CD4-positive, CD25-positive, alpha-beta regulatory T cell (primary cell): Measurements from ENCODE around the gene NOL4L. TPM values are rescaled to one million over a fixed set of nuclear protein-coding genes. Genes with fewer than 3 reads are reported as not detected.

Source experiments
- ATAC-seq, 2 donors: fragments of 150-1000 bp; cut with Tn5 transposase; one replicate each; pipeline ENCODE4 v1.10.0; 2021; ENCODE audit warnings: low read depth in 2 of 2, moderate number of reproducible peaks in 2 of 2, moderate library complexity in 1 of 2
- DNase-seq, 3 donors: peaks; one replicate each; pipeline versions ENCODE4 v3.0.0 to v3.0.0-alpha.2; 2012 to 2022; ENCODE audit warnings: mixed read lengths in 1 of 3
- H3K27ac ChIP-seq: one replicate; pipeline ENCODE4 v1.7.0; 2013; ENCODE audit warnings: mild to moderate bottlenecking, low read length; ENCODE audit not compliant: insufficient read depth, poor library complexity, severe bottlenecking
- H3K27me3 ChIP-seq: one replicate; pipeline ENCODE4 v1.7.0; 2013; ENCODE audit warnings: low read length; ENCODE audit not compliant: control insufficient read depth, insufficient read depth
- H3K36me3 ChIP-seq: one replicate; pipeline ENCODE4 v1.7.0; 2013; ENCODE audit warnings: mild to moderate bottlenecking, low read length, moderate library complexity; ENCODE audit not compliant: control insufficient read depth, insufficient read depth
- H3K4me1 ChIP-seq: 2 replicates; pipeline ENCODE4 v1.7.0; 2013; ENCODE audit warnings: mild to moderate bottlenecking, low read length; ENCODE audit not compliant: insufficient read depth, control insufficient read depth, poor library complexity, severe bottlenecking
- H3K4me3 ChIP-seq: one replicate; pipeline ENCODE4 v1.7.0; 2013; ENCODE audit warnings: low read depth, mild to moderate bottlenecking, low read length, moderate library complexity
- H3K9me3 ChIP-seq, 2 experiments: 1 replicate in 1 of 2; 2 replicates in 1 of 2; pipeline ENCODE4 v1.7.0; 2013; ENCODE audit warnings: low read length in 2 of 2, mild to moderate bottlenecking in 1 of 2, moderate library complexity in 1 of 2; ENCODE audit not compliant: control insufficient read depth in 2 of 2
- H3K27ac Mint-ChIP-seq, 3 donors: one replicate each; pipeline ENCODE4 v1.8.0; 2020 to 2022; ENCODE audit warnings: mild to moderate bottlenecking in 3 of 3, mixed read lengths in 3 of 3, moderate library complexity in 2 of 3
- H3K27me3 Mint-ChIP-seq: one replicate; pipeline ENCODE4 v1.8.0; 2022; ENCODE audit warnings: mild to moderate bottlenecking, mixed read lengths
- H3K36me3 Mint-ChIP-seq: one replicate; pipeline ENCODE4 v1.8.0; 2020; ENCODE audit warnings: mixed read lengths
- H3K4me1 Mint-ChIP-seq, 4 donors: one replicate each; pipeline ENCODE4 v1.8.0; 2020 to 2022; ENCODE audit warnings: mixed read lengths in 4 of 4, mild to moderate bottlenecking in 1 of 4
- H3K4me3 Mint-ChIP-seq, 4 donors: one replicate each; pipeline ENCODE4 v1.8.0; 2020 to 2022; ENCODE audit warnings: mild to moderate bottlenecking in 4 of 4, mixed read lengths in 4 of 4, moderate library complexity in 3 of 4
- H3K9me3 Mint-ChIP-seq, 7 donors: one replicate each; pipeline ENCODE4 v1.8.0; 2020 to 2022; ENCODE audit warnings: mixed read lengths in 7 of 7, mild to moderate bottlenecking in 3 of 7, moderate library complexity in 2 of 7
- polyA plus RNA-seq, 4 donors: library from polyadenylated mRNA; unstranded; fragments of 300-500 nt; fragmentation: Illumina TruSeq; gene quantifications; one replicate each; pipeline ENCODE4 v1.2.3, GENCODE V29; 2021
- total RNA-seq: library from RNA; stranded (reverse); gene quantifications from one replicate; pipeline ENCODE4 v1.2.3, GENCODE V29; 2022

Gene NOL4L
- total and polyA plus RNA-seq, 5 donors from 2014 or later, result 7.1 to 84.8 (median 10.8) TPM

GRCh38 chr20:32559753-32560380 is 25.3 kb downstream of the NOL4L start:
- peak overlapping the region in 1 of 4 donors; percentile 43 for H3K4me3 Mint-ChIP-seq
- Histone ChIP-seq H3K27ac (no peak overlapping the region), H3K4me1 (peaks cover 37% of the 10 kb centered on the region), H3K9me3 (no peaks in the 10 kb centered on the region), H3K4me3 (no peak overlapping the region), H3K27me3 (no peaks in the 10 kb centered on the region), H3K36me3 (peaks cover 4% of the 10 kb centered on the region)
- no peak for DNase-seq
- H3K9me3 Mint-ChIP-seq, result no peaks in the 10 kb centered on the region
- peak overlapping the region in 2 of 3 donors; percentile 32 to 87 for H3K27ac Mint-ChIP-seq
- H3K4me1 Mint-ChIP-seq, result peaks cover 7 to 70% (median 33%) of the 10 kb centered on the region in 4 donors
- no peaks in the 10 kb centered on the region for H3K27me3 Mint-ChIP-seq
- no peak for ATAC-seq
- H3K36me3 Mint-ChIP-seq, result peaks cover 15% of the 10 kb centered on the region

DNA sequence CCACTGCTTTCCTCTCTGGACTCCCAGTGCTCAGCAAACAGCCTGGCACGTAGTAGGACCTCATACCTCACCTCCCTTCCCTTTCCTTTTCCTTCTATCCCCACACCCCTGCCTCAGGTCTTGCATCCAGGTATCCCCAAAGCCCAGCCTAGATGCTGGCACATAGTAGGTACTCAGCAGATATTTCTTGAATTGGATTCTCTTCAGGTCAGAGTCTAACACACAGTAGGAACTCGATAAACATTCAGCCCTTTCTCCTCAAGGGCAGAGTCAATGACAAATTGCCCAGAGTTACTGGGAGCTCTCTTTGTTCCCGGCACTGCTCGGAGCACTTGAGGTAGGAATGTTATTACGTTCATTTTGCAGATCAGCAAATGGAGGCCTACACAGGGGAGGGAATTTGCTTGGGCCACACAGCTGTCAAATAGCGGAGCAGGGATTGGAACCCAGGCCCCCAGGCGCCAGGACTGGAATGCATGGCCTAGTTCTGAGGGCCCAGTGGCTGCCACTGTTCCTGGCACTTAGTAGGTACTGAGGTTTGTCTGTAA is 25.9 kb downstream of the NOL4L start:
- H3K4me1 Mint-ChIP-seq, result peaks cover 9 to 76% (median 38%) of the 10 kb centered on the region in 4 donors
- peaks cover 4% of the 10 kb centered on the region for H3K36me3 ChIP-seq
- H3K27me3 ChIP-seq, result no peaks in the 10 kb centered on the region
- H3K9me3 Mint-ChIP-seq, result no peaks in the 10 kb centered on the region
- H3K36me3 Mint-ChIP-seq, result peaks cover 15% of the 10 kb centered on the region
- ATAC-seq, result no peak
- DNase-seq, result no peak
- peak overlapping the region in 2 of 3 donors; percentile 31 to 46 for H3K27ac Mint-ChIP-seq
- H3K4me1 ChIP-seq, result peaks cover 43% of the 10 kb centered on the region
- no peak overlapping the region for H3K4me3 Mint-ChIP-seq
- no peak overlapping the region for H3K27ac ChIP-seq
- H3K9me3 ChIP-seq, result no peaks in the 10 kb centered on the region
- H3K27me3 Mint-ChIP-seq, result no peaks in the 10 kb centered on the region
- H3K4me3 ChIP-seq, result no peak overlapping the region

GRCh38 chr20:32558526-32558925 is 26.6 kb downstream of the NOL4L start:
- Mint-ChIP-seq H3K4me1 (peaks cover 12 to 82% (median 39%) of the 10 kb centered on the region in 4 donors), H3K27ac (peak overlapping the region in 1 of 3 donors; percentile 65), H3K9me3 (no peaks in the 10 kb centered on the region), H3K27me3 (no peaks in the 10 kb centered on the region), H3K36me3 (peaks cover 15% of the 10 kb centered on the region), H3K4me3 (no peak overlapping the region)
- Histone ChIP-seq H3K36me3 (peaks cover 4% of the 10 kb centered on the region), H3K4me1 (peaks cover 44% of the 10 kb centered on the region), H3K27me3 (no peaks in the 10 kb centered on the region), H3K27ac (no peak overlapping the region), H3K9me3 (no peaks in the 10 kb centered on the region), H3K4me3 (no peak overlapping the region)
- no peak for ATAC-seq
- DNase-seq, result no peak

DNA sequence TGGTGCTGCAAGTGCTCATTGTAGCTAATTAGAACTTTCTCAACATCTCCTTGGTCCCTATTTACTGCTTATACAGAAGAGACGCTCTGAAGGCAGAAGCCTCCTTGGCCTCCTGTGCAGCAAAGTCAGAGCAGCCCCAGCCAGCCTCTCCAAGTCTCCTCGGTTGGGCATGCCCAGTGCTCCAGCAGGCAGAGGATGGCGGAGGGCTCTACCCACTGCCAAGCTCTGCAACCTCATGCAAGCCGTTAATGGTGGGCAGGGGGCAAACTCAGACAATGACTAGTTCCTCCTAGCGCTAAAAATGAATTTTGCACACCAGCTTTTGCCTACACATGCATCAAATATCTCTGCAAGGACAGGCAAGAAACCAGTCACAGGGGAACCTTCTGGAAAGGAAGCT is 27.8 kb downstream of the NOL4L start:
- Histone ChIP-seq H3K27me3 (no peaks in the 10 kb centered on the region), H3K4me1 (peaks cover 41% of the 10 kb centered on the region), H3K36me3 (peaks cover 4% of the 10 kb centered on the region), H3K4me3 (no peak overlapping the region), H3K9me3 (no peaks in the 10 kb centered on the region), H3K27ac (no peak overlapping the region)
- H3K27me3 Mint-ChIP-seq, result no peaks in the 10 kb centered on the region
- no peak for DNase-seq
- peak overlapping the region in 1 of 3 donors; percentile 87 for H3K27ac Mint-ChIP-seq
- peaks cover 15% of the 10 kb centered on the region for H3K36me3 Mint-ChIP-seq
- H3K4me1 Mint-ChIP-seq, result peaks cover 14 to 89% (median 37%) of the 10 kb centered on the region in 4 donors
- H3K4me3 Mint-ChIP-seq, result no peak overlapping the region
- H3K9me3 Mint-ChIP-seq, result no peaks in the 10 kb centered on the region
- ATAC-seq, result no peak

- Mint-ChIP-seq H3K4me3 (no peak overlapping the region), H3K27me3 (no peaks in the 10 kb centered on the region), H3K36me3 (peaks cover 15% of the 10 kb centered on the region), H3K27ac (peak overlapping the region; percentile 86 to 93 (median 87)), H3K9me3 (no peaks in the 10 kb centered on the region), H3K4me1 (peaks cover 14 to 83% (median 38%) of the 10 kb centered on the region in 4 donors)
- Histone ChIP-seq H3K4me1 (peaks cover 40% of the 10 kb centered on the region), H3K9me3 (no peaks in the 10 kb centered on the region), H3K36me3 (peaks cover 4% of the 10 kb centered on the region), H3K27ac (no peak overlapping the region), H3K4me3 (no peak overlapping the region), H3K27me3 (no peaks in the 10 kb centered on the region)
- ATAC-seq (no peak), DNase-seq (no peak)
Measured at GRCh38 chr20:32556312-32557184, 28.6 kb downstream of the NOL4L start.

GRCh38 chr20:32555584-32555983 is 29.5 kb downstream of the NOL4L start:
- H3K27me3 Mint-ChIP-seq, result no peaks in the 10 kb centered on the region
- peaks cover 34% of the 10 kb centered on the region for H3K4me1 ChIP-seq
- H3K27ac Mint-ChIP-seq, result peak overlapping the region; percentile 12 to 93 (median 75)
- no peaks in the 10 kb centered on the region for H3K27me3 ChIP-seq
- H3K36me3 Mint-ChIP-seq, result peaks cover 15% of the 10 kb centered on the region
- no peaks in the 10 kb centered on the region for H3K9me3 ChIP-seq
- H3K4me3 ChIP-seq, result no peak overlapping the region
- H3K27ac ChIP-seq, result peak overlapping the region; percentile 7
- ATAC-seq, result no peak
- no peaks in the 10 kb centered on the region for H3K9me3 Mint-ChIP-seq
- DNase-seq, result no peak
- H3K4me1 Mint-ChIP-seq, result peaks cover 14 to 78% (median 41%) of the 10 kb centered on the region in 4 donors
- peaks cover 4% of the 10 kb centered on the region for H3K36me3 ChIP-seq
- H3K4me3 Mint-ChIP-seq, result no peak overlapping the region

DNA sequence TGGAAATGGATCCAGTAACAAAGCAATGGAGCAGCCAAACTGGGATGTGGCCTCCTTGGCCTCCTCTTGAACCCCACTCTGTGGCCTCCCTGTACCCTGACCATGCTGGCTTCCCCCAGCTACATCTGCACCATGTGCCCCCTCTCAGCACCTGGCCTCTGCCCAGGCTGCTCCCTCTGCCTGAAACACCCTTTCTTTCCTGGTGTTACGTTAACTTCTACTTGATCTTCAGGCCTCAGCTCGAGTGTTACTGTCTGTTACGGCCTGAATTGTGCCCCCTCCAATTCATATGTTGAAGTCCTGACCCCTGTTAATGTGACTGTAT is 30.2 kb downstream of the NOL4L start:
- ATAC-seq (no peak), DNase-seq (no peak)
- H3K27me3 Mint-ChIP-seq, result no peaks in the 10 kb centered on the region
- no peaks in the 10 kb centered on the region for H3K27me3 ChIP-seq
- H3K4me1 Mint-ChIP-seq, result peaks cover 14 to 77% (median 38%) of the 10 kb centered on the region in 4 donors
- H3K27ac Mint-ChIP-seq, result peak overlapping the region; percentile 76 to 93 (median 89)
- no peak overlapping the region for H3K4me3 ChIP-seq
- H3K4me3 Mint-ChIP-seq, result peak overlapping the region in 1 of 4 donors; percentile 49
- peaks cover 31% of the 10 kb centered on the region for H3K4me1 ChIP-seq
- no peaks in the 10 kb centered on the region for H3K9me3 ChIP-seq
- peaks cover 16% of the 10 kb centered on the region for H3K36me3 Mint-ChIP-seq
- H3K36me3 ChIP-seq, result peaks cover 4% of the 10 kb centered on the region
- H3K27ac ChIP-seq, result no peak overlapping the region
- peaks cover 0 to 2% (median 0%) of the 10 kb centered on the region in 7 donors for H3K9me3 Mint-ChIP-seq
